HEK293 (cell line): ENCODE results near the gene TMEM123.

ENCODE experiments used
- CTCF ChIP-seq: fragments of 450-650 bp; formaldehyde crosslinking; IDR thresholded peaks from 2 replicates; pipeline ENCODE4 v1.5.1; 2016; ENCODE audit warnings: missing biosample characterization, missing genetic modification characterization
- HOXC10 ChIP-seq: sonication (generic); formaldehyde crosslinking; IDR thresholded peaks from 2 replicates; pipeline ENCODE4 v1.8.1; 2023; ENCODE audit warnings: mild to moderate bottlenecking, missing genetic modification reagents
- ZNF121 ChIP-seq: fragments of 450-650 bp; formaldehyde crosslinking; IDR thresholded peaks from 2 replicates; pipeline ENCODE4 v1.5.1; 2016; ENCODE audit warnings: missing biosample characterization, missing genetic modification characterization
- ZNF350 ChIP-seq: fragments of 450-650 bp; formaldehyde crosslinking; IDR thresholded peaks from 2 replicates; pipeline ENCODE4 v1.5.0; 2017; ENCODE audit warnings: missing biosample characterization, mild to moderate bottlenecking, missing genetic modification characterization
- ZNF549 ChIP-seq: fragments of 450-650 bp; IDR thresholded peaks from 2 replicates; pipeline ENCODE4 v1.5.1; 2018; ENCODE audit warnings: missing biosample characterization, missing genetic modification characterization, mild to moderate bottlenecking, inconsistent platforms, moderate library complexity
- ZNF555 ChIP-seq: fragments of 450-650 bp; formaldehyde crosslinking; conservative IDR thresholded peaks from 2 replicates; pipeline ENCODE4 v1.5.1; 2017; ENCODE audit warnings: missing biosample characterization, mild to moderate bottlenecking, missing genetic modification characterization, inconsistent platforms
- ZNF843 ChIP-seq: fragments of 450-650 bp; formaldehyde crosslinking; IDR thresholded peaks from 2 replicates; pipeline ENCODE4 v1.5.1; 2016; ENCODE audit warnings: missing biosample characterization, missing genetic modification characterization

DNA sequence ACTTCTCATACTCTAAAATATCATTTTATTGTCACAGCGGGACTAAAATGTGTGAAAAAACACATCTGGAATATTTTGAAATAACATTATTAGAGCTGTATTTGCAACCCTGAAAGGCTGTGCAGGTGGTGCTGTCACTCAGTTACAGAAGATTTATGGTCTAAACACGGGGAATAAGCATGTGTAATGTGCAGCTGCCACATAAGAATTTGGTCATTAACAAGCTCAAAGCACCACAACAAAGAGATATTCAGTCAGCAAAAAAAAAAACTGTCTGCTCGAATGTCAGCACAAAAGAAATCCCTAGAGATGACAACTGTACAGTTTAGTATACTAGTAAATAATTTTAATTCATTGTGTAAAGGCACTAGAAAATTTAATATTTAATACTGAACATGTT is 31.3 kb downstream of the TMEM123 start:
- no peak for TF ChIP-seq ZNF555
- no peak for TF ChIP-seq ZNF549
- TF ChIP-seq ZNF843 (tag by site-specific recombination) = no peak
- no peak for TF ChIP-seq HOXC10 (CRISPR knock-in tag)
- no peak for TF ChIP-seq ZNF350 (tag by site-specific recombination)
- no peak for TF ChIP-seq CTCF (tag by site-specific recombination)
- TF ChIP-seq ZNF121 = no peak
